DMS153 (cell line): ENCODE measurements around the gene KCNN1.
"Not testable (repeated sequence)": the region's sequence is repeated elsewhere in the genome, so short reads cannot be mapped to it uniquely, and the experiment has no call there.

Experiments
- DNase-seq: peaks from one replicate; lab custom pipeline; 2025; lab: John Stamatoyannopoulos, UW

KCNN1 gene

DNA sequence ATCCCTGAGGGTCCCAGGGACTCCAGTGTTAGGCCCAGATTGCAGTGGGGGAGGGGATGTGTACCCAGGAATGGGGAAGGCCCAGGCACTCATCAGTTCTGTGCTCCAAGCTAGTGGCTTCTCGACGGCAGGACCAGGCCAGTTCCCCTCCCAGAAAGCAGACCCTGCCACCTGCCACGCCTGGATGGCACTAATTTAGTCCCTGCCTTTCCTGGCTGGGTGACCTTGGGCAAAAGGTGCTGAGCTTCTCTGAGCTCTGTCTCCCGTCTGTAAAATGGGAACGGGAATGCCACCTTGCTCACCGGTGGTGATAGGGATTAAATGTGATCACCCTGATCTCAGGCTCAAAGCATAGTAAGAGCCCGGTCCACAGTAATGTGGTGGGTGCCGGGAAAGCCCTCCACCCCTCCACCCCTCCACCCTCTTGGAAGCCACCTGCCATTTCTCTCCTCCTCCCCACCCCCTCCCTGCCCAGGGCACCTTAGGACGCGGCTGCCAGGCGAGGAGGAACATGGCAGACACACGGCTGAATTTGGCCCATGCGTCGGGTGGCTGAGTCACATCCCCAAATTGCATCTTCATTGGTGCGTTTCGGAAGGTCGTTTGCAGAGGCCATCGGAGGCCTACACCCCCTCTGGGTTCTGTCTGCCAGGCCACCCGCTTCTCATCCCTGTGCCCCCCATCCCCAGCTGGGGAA, 2.3 kb downstream of the KCNN1 start:
- DNase-seq: no peak

- DNase-seq: no peak
Measured at GRCh38 chr19:17972230-17972629, 5.3 kb downstream of the KCNN1 start.

GRCh38 chr19:17973759-17974158, 6.9 kb downstream of the KCNN1 start:
- DNase-seq: no peak

DNA sequence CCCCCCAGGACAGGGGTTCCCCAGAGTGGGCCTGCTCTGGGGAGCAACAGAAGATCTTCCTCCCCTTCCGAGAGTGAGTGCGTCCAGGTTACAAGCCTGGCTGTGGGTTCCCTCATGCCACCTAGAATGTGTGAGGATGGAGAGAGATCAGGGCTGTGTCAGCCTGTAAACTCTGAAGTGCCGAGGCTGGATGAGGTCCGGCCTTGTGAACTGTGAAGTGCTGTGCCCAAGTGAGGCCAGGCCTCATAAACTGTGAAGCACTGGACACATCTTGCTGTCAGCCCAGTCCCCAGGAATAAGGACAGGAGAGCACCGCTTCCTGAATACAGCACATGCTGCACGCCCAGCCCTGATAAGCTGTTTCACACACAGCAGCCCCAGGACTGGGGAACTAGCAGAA, 7.6 kb downstream of the KCNN1 start:
- no peak for DNase-seq

GRCh38 chr19:17975032-17975431, 8.1 kb downstream of the KCNN1 start:
- no peak for DNase-seq

DNA sequence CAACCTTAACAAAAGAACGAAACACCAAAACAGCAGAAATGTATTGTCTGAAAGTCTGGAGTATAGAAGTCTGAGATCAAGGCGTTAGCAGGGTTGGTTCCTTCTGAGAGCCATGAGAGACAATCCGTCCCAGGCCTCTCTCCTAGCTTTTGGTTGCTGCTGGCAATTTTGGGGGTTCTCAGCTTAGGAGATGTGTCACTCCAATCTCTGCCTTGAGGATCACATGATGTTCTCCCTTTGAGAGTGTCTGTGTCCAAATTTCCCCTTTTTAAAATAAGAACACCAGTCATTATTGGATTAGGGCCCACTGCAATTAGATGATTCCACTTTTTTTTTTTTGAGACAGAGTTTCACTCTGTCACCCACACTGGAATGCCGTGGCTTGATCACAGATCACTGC, 10.1 kb downstream of the KCNN1 start:
- no peak for DNase-seq

- DNase-seq: no peak
Measured at GRCh38 chr19:17977488-17977887, 10.6 kb downstream of the KCNN1 start.

- no peak for DNase-seq
Measured at GRCh38 chr19:17981611-17982010, 14.7 kb downstream of the KCNN1 start.

GRCh38 chr19:17982430-17982829, 15.5 kb downstream of the KCNN1 start:
- no peak for DNase-seq

DNA sequence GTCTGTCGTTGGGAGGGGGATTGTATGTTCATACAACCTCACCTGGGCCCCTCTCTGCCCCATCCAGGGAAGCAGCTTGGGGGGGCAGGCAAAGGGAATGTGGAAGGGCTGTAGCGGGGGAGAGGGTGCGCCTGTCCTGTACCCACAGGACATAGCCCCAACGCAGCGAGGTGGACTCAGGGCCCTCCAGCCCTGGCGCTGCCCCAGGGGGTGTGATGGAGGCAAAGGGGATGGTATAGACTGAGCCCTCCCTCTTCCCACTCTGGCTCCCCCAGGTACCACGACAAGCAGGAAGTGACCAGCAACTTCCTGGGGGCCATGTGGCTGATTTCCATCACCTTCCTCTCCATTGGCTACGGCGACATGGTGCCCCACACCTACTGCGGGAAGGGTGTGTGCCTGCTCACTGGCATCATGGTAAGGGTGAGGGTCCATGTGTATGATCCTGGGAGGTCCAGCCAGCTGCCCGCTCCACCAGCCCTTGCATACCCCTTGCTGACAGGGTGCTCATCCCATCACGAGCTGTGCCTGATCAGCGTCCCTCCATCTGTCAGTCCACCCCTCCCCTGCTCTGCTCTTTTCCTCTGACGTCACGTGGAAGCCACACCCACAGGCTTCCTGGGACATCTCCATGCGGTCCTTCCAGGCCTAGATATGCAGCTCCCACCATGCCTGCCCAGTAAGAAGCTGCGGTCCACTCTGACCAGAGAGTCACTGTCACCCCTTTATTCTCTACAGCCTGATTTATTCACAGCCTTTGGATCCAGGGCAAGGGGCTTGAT, 18.3 kb downstream of the KCNN1 start:
- no peak for DNase-seq

GRCh38 chr19:17986569-17986968, 19.7 kb downstream of the KCNN1 start:
- DNase-seq: not testable (repeated sequence)

DNA sequence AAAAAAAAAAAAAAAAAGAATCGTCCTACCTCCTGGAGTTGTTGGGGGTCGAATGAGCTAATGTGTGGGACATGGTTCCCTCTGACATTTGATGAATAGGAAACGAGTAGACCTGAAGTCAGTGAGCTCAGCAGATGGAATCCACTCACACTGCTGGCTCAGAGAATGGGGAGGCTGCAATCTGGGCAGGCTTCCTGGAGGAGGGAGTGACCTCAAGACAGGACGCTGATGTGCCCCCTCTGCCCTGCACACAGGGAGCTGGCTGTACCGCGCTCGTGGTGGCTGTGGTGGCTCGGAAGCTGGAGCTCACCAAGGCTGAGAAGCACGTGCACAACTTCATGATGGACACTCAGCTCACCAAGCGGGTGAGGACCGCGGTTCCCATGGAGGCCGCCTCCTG, 21.3 kb downstream of the KCNN1 start:
- DNase-seq: no peak

DNA sequence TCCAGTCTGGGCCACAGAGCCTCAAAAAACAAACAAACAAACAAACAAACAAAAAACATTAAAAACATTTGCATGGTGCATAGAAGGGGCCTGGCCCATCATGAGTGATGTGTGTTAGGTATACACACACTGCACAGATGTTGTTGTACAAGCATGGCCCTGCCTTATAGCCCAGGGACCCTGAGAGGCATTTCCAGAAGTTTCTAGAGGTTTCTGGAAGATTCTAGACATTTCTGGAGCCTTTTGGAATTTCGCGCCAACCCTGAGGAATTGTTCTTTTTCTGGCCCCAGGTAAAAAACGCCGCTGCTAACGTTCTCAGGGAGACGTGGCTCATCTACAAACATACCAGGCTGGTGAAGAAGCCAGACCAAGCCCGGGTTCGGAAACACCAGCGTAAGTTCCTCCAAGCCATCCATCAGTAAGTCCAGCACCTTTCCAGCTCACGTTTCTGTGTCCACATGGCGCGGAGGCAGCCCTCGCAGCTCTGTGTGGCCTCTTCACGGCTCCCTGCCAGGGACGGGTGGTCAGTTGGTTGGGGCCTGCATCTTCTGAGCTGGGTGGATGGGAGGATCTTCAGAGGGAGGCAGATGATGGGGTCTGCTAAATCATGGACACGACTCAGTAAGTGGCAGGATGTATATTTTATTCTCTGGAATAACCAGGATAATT, 22.7 kb downstream of the KCNN1 start:
- DNase-seq: no peak

- no peak for DNase-seq
Measured at GRCh38 chr19:17993076-17993813, 26.3 kb downstream of the KCNN1 start.

DNA sequence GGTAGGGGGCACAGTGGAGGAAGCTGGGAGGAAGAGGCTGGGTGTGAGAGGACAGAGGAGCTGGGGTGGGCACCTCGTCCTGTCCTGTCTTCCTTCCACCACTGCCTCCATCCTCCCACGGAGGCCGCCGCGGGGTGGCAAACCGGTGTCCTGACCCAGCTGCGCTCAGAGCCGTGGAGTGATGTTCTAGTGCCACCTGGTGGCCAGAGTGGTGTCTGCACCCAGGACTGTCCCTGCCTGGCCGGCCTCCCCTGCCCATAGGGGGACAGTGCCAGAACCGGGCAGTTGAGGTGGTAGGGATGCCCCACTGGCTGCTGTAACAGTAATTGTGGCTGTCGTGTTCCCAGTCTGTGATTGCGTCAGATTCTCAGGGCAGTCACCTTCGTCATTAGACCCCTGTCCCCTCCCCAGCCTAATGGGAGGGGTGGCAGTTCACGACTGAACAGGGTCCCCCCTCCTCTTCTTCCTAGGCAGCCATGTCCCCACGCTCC, 30.0 kb downstream of the KCNN1 start:
- peak; percentile 34 for DNase-seq

DNA sequence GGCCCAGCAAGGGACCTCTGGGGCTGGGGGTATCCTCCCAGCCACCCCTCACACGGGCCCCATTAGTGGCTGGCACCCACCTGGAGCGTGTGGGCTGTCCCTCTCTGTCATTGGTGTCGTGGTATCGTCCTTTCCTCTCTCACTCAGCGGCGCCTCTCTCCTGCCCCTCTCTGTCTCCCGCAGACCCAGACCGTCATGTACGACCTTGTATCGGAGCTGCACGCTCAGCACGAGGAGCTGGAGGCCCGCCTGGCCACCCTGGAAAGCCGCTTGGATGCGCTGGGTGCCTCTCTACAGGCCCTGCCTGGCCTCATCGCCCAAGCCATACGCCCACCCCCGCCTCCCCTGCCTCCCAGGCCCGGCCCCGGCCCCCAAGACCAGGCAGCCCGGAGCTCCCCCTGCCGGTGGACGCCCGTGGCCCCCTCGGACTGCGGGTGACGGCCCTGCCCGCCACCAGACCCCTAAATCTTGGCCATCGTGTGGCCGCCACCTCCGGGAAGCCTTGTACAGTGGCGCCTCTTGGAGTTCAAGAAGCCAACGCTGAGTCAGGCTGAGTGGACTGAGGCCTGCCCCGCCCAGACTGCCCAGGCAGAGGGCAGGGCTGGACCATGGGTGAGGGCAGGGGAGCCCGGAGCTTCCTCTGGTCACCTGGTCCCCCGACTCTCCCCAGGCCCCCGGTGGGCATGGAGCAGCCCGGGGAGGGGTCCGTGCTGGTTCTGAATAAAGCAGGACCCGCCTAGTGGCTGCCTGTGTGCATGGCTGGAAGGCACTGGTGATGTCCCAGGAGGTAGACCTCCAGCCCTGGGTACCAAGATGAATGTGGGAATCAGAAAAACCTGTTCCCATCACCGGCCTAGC, 31.3 kb downstream of the KCNN1 start:
- peak; percentile 9 for DNase-seq

DNA sequence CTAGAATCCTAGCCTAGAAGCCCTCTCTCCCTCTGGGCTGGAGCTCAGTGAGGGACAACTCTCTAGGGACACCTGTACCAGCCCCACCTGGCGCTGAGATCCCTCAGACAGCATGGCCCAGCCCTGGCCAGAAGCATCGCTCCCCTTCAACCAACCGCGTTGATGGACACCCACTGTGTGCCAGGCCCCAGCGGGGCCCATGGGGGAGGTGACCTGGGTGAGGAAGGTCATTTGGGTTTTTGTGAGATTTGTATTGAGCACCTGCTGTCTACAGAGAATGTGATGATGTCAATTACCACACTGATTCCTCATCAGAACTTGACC, 31.9 kb downstream of the KCNN1 start:
- DNase-seq: no peak

GRCh38 chr19:17999684-18000479, 33.0 kb downstream of the KCNN1 start:
- DNase-seq: no peak

DNA sequence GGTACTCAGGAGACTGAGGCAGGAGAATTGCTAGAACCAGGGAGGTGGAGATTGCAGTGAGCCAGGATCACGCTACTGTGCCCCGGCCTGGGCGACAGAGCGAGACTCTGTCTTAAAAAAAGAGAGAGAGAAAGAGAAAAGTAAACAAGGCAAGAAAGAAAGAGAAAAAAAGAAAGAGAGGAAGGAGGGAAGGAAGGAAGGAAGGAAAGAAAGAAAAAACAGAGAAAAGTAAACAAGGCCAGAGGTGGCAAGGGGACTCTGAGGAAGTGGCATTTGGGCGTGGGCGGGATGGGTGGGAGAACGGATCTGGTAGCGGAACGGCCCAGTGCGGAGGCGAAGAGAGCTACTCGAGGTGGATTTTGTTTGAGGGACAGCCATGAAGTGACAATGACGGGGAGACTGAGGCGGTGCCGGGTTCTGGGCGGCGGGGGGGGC, 33.6 kb downstream of the KCNN1 start:
- no peak for DNase-seq
